ENCODE measurements around the gene CPNE5. TPM values are rescaled to one million over a fixed set of nuclear protein-coding genes. Genes with fewer than 3 reads are reported as not detected.

Gene CPNE5
- polyA plus RNA-seq, 1 of the 3 experiments (the other 2 are of a cell fraction) = 0.30 TPM

GRCh38 chr6:36784376-36784636 lies 54.9 kb downstream of the CPNE5 start:
- ChIA-PET POLR2A (no interaction called here), CTCF (interaction anchor here (0.6 to 8.7 kb wide), 11 partner anchors 11 to 245 kb away, joined by 3 to 71 read pairs (median 4); no protein-coding TSS in a partner anchor)
- Histone ChIP-seq H3K27me3 (ENCODE audit: insufficient read depth) (no peaks in the 10 kb centered on the region), H3K4me1 (ENCODE audit: control insufficient read depth in 1 of 2, insufficient read depth in 2 of 2, low read depth in 1 of 2, low read length in 1 of 2) (peaks cover 0 to 7% of the 10 kb centered on the region in 2 experiments; a peak in 1 of 4 replicates), H3K9me3 (no peaks in the 10 kb centered on the region), H3K79me2 (ENCODE audit: insufficient read depth) (no peaks in the 10 kb centered on the region), H3K4me2 (no peak overlapping the region), H3K9me2 (no peaks in the 10 kb centered on the region), H3K27ac (ENCODE audit: low read depth in 2 of 2, low read length in 1 of 2) (no peak overlapping the region), H3K36me3 (replicated peaks in 1 of 2; ENCODE audit: control insufficient read depth in 1 of 2, insufficient read depth in 2 of 2, low read length in 1 of 2) (no peaks in the 10 kb centered on the region), H2AFZ (ENCODE audit: low read depth) (no peak overlapping the region), H4K20me1 (ENCODE audit: insufficient read depth) (no peaks in the 10 kb centered on the region), H3K4me3 (ENCODE audit: low read depth in 2 of 2, low read length in 1 of 2) (no peak overlapping the region), H3F3A (replicated peaks; ENCODE audit: insufficient read depth) (no peaks in the 10 kb centered on the region), H3K9ac (no peak overlapping the region)
- 82% methylated on average over 3 of the region's 3 CpGs for WGBS (ENCODE audit: low lambda C conversion rate)
- DNase-seq = no peak
- TF ChIP-seq RFX5 (IDR thresholded peaks at IDR 0.05; ENCODE audit: low read length) (no peak), CTCF (IDR thresholded peaks at IDR 0.05) (no peak), FOSL2 (IDR thresholded peaks at IDR 0.05; ENCODE audit: borderline replicate concordance, low read depth) (no peak)

- TF ChIP-seq CHD2 (IDR thresholded peaks at IDR 0.05; ENCODE audit: low read length, partially characterized antibody) (peak; percentile 19), GATA2 (CRISPR knock-in tag; IDR thresholded peaks at IDR 0.05) (peak; percentile 54), FOXJ3 (CRISPR knock-in tag; IDR thresholded peaks at IDR 0.05) (no peak)
- ChIA-PET POLR2A (no interaction called here), CTCF (interaction anchor here (0.6 to 8.7 kb wide), 16 partner anchors 10 to 245 kb away, joined by 3 to 71 read pairs (median 7); no protein-coding TSS in a partner anchor)
- Histone ChIP-seq H3K79me2 (ENCODE audit: insufficient read depth) (no peaks in the 10 kb centered on the region), H3K27me3 (ENCODE audit: insufficient read depth) (no peaks in the 10 kb centered on the region), H3K4me3 (ENCODE audit: low read depth in 2 of 2, low read length in 1 of 2) (no peak overlapping the region), H3K4me1 (ENCODE audit: control insufficient read depth in 1 of 2, insufficient read depth in 2 of 2, low read depth in 1 of 2, low read length in 1 of 2) (peaks cover 0 to 7% of the 10 kb centered on the region in 2 experiments; a peak in 1 of 4 replicates), H3K9ac (no peak overlapping the region), H3K4me2 (no peak overlapping the region), H3F3A (replicated peaks; ENCODE audit: insufficient read depth) (no peaks in the 10 kb centered on the region), H3K36me3 (replicated peaks in 1 of 2; ENCODE audit: control insufficient read depth in 1 of 2, insufficient read depth in 2 of 2, low read length in 1 of 2) (no peaks in the 10 kb centered on the region), H3K27ac (ENCODE audit: low read depth in 2 of 2, low read length in 1 of 2) (no peak overlapping the region), H4K20me1 (ENCODE audit: insufficient read depth) (no peaks in the 10 kb centered on the region), H2AFZ (ENCODE audit: low read depth) (no peak overlapping the region), H3K9me2 (no peaks in the 10 kb centered on the region), H3K9me3 (no peaks in the 10 kb centered on the region)
- WGBS (ENCODE audit: low lambda C conversion rate) = 63% methylated on average over 5 of the region's 5 CpGs
- no peak for DNase-seq
These were observed 55.5 kb downstream of the CPNE5 start for GRCh38 chr6:36783603-36784375.

- Histone ChIP-seq H4K20me1 (ENCODE audit: insufficient read depth) (no peaks in the 10 kb centered on the region), H3K36me3 (replicated peaks in 1 of 2; ENCODE audit: control insufficient read depth in 1 of 2, insufficient read depth in 2 of 2, low read length in 1 of 2) (no peaks in the 10 kb centered on the region), H3K9me2 (no peaks in the 10 kb centered on the region), H2AFZ (ENCODE audit: low read depth) (no peak overlapping the region), H3F3A (replicated peaks; ENCODE audit: insufficient read depth) (no peaks in the 10 kb centered on the region), H3K4me3 (ENCODE audit: low read depth in 2 of 2, low read length in 1 of 2) (no peak overlapping the region), H3K27me3 (ENCODE audit: insufficient read depth) (no peaks in the 10 kb centered on the region), H3K9ac (no peak overlapping the region), H3K79me2 (ENCODE audit: insufficient read depth) (no peaks in the 10 kb centered on the region), H3K9me3 (no peaks in the 10 kb centered on the region), H3K4me1 (ENCODE audit: control insufficient read depth in 1 of 2, insufficient read depth in 2 of 2, low read depth in 1 of 2, low read length in 1 of 2) (peaks cover 0 to 7% of the 10 kb centered on the region in 2 experiments; a peak in 1 of 4 replicates), H3K4me2 (no peak overlapping the region), H3K27ac (ENCODE audit: low read depth in 2 of 2, low read length in 1 of 2) (no peak overlapping the region)
- TF ChIP-seq PBX3 (IDR thresholded peaks at IDR 0.05) = no peak
- TF ChIP-seq YY1 (IDR thresholded peaks at IDR 0.05; ENCODE audit: low read depth) = no peak
- no peak for TF ChIP-seq POLR2AphosphoS5 (IDR thresholded peaks at IDR 0.05; ENCODE audit: low read depth, low read length)
- no peak for TF ChIP-seq SIN3A (IDR thresholded peaks at IDR 0.05; ENCODE audit: borderline replicate concordance, low read depth, low read length)
- no peak for TF ChIP-seq TAF1 (IDR thresholded peaks at IDR 0.05; ENCODE audit: borderline replicate concordance, low read depth, low read length)
- no peak for TF ChIP-seq MEF2A (IDR thresholded peaks at IDR 0.05; ENCODE audit: borderline replicate concordance, low read depth)
- POLR2A ChIA-PET = no interaction called here
- DNase-seq = no peak
- CTCF ChIA-PET = interaction anchor here (1.1 to 8.7 kb wide), 15 partner anchors 8 to 166 kb away, joined by 3 to 71 read pairs (median 5); no protein-coding TSS in a partner anchor
- 53% methylated on average over 3 of the region's 8 CpGs for WGBS (ENCODE audit: low lambda C conversion rate)
These were observed 57.6 kb downstream of the CPNE5 start for GRCh38 chr6:36781669-36782068.
